ENCODE results near the gene RHBDL1.

DNA sequence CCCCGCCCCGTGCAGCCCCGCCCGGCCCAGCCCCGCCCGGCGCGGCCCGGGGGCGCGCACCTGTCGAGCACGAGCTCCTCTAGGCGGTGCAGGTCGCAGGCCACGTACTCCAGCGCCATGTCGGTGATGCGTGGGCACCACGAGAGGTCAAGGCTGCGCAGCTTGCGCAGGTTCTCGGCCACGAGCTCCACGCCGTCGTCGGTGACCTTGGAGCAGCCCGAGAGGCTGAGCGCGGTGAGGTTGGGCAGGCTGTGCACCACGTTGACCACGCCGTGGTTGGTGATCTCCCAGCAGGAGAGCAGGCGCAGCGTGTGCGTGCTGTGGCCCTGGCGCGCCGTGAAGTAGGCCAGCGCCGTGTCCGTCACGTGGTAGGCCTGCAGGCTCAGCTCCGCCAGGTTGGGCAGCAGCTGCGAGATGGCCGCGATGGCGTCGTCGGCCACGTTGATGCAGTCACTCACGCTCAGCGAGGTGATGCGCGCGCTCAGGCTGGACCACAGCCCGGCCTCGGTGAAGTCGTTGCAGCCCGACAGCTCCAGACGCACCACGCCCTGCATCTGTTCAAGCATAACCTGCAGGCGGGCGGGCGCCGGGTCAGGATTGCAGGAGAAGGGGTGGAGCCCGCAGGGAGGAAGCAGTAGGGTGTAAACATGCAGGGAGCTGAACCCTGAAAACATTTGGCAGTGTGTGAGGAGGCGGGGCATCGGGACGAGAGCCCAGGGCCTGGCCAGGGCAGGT is 20.1 kb downstream of the RHBDL1 start:
- TF ChIP-seq, protein P1, sequence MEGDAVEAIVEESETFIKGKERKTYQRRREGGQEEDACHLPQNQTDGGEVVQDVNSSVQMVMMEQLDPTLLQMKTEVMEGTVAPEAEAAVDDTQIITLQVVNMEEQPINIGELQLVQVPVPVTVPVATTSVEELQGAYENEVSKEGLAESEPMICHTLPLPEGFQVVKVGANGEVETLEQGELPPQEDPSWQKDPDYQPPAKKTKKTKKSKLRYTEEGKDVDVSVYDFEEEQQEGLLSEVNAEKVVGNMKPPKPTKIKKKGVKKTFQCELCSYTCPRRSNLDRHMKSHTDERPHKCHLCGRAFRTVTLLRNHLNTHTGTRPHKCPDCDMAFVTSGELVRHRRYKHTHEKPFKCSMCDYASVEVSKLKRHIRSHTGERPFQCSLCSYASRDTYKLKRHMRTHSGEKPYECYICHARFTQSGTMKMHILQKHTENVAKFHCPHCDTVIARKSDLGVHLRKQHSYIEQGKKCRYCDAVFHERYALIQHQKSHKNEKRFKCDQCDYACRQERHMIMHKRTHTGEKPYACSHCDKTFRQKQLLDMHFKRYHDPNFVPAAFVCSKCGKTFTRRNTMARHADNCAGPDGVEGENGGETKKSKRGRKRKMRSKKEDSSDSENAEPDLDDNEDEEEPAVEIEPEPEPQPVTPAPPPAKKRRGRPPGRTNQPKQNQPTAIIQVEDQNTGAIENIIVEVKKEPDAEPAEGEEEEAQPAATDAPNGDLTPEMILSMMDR (IDR thresholded peaks at IDR 0.05): no peak
- TF ChIP-seq ZFX (IDR thresholded peaks at IDR 0.05; ENCODE audit: borderline replicate concordance): no peak

Measured in 22Rv1 (cell line).